OCI-LY7 (cell line): ENCODE data around the gene RTN4.

Experiments
- CTCF ChIP-seq: fragments of 200-600 bp; sonication (generic); conservative IDR thresholded peaks from 2 replicates; pipeline ENCODE4 v1.5.1; 2014; ENCODE audit warnings: mild to moderate bottlenecking, antibody characterized with exemption, low read length, moderate library complexity, mixed read lengths
- EZH2phosphoT487 ChIP-seq: fragments of 200-600 bp; sonication (generic); IDR thresholded peaks from 2 replicates; pipeline ENCODE4 v1.6.1; 2018; ENCODE audit warnings: low read depth, borderline replicate concordance, mild to moderate bottlenecking, mixed run types, antibody characterized with exemption, low read length, moderate library complexity, mixed read lengths

GRCh38 chr2:54988612-54989011 lies 61.6 kb downstream of the RTN4 start:
- TF ChIP-seq CTCF: no peak
- no peak for TF ChIP-seq EZH2phosphoT487
